ENCODE data around the gene GHRH. TPM values are rescaled to one million over a fixed set of nuclear protein-coding genes. Genes with fewer than 3 reads are reported as not detected.

GHRH gene
- total and polyA plus RNA-seq, 4 donors, result not detected

DNA sequence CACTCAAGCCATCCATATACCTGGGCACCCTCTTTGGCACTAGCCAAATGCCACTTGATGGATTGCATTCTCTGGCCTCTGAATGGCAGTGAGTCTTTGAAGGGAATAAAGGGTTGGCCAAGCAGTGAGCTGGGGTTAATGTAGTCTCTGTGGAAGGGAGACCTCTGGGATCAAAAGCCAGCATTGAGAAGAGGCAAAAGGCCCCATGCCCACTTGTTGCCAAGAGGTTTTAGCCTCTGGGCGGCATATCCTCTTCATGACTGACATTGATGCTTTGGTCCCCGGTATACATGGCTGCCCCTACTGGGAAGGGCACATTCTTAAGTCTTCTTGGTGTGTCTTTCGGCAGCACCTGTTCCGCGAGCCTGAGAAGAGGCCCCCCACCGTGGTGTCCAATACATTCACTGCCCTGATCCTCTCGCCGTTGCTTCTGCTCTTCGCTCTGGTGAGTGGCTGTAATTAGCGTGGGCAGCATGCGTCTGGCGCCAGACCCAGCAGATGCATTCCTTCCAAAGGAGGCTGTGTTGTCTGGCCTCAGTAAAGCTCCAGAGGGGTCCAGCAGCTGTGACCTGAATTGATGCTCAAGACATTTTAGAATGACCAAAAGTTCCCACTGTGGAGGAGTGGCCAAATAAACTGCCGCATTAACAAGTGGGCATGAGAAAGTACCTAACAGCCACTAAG, 29.5 kb downstream of the GHRH start:
- Histone ChIP-seq H3K9me3 (ENCODE audit: control insufficient read depth, low read length) (no peaks in the 10 kb centered on the region), H3K27me3 (ENCODE audit: control insufficient read depth in 1 of 2, insufficient read depth in 2 of 2, low read length in 1 of 2) (no peaks in the 10 kb centered on the region), H3K4me1 (ENCODE audit: control insufficient read depth in 1 of 2, insufficient read depth in 2 of 2, low read length in 2 of 2) (peaks cover 0 to 2% of the 10 kb centered on the region in 2 donors), H3K27ac (ENCODE audit: low read depth in 1 of 2, low read length in 2 of 2) (no peak overlapping the region), H3K36me3 (ENCODE audit: control insufficient read depth in 1 of 2, insufficient read depth in 2 of 2, low read length in 1 of 2) (peaks cover 11 to 21% of the 10 kb centered on the region in 2 donors), H3K4me3 (ENCODE audit: low read length in 2 of 2) (no peak overlapping the region)
- ATAC-seq (ENCODE audit: low FRiP score) (no peak), DNase-seq (no peak)
- intact Hi-C loops (cut with DNase I), result no loop called here
- 91 to 94% methylated on average over 13 of the region's 13 CpGs for WGBS, 2 donors

DNA sequence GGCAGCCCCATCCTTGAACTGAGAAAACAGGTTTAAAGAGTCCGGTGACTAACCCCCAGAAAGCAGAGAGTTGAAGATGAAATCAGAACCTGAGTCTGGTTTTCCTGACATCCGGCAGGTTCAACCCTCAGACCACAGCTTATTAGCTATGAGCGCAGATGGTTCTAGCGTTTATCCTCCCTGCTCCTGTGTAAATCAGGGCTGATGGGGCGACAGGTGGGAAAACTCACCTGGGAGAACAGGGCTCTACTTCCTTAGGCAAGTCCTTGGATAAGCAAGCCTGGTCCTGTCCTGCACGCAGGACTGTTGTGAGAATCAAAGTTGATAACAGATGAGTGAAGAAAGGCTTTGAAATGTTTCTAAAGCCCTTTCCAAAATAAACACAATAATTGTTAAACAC, 31.4 kb downstream of the GHRH start:
- no peak for DNase-seq
- Histone ChIP-seq H3K27ac (ENCODE audit: low read depth in 1 of 2, low read length in 2 of 2) (no peak overlapping the region), H3K36me3 (ENCODE audit: control insufficient read depth in 1 of 2, insufficient read depth in 2 of 2, low read length in 1 of 2) (peaks cover 8 to 18% of the 10 kb centered on the region in 2 donors), H3K27me3 (ENCODE audit: control insufficient read depth in 1 of 2, insufficient read depth in 2 of 2, low read length in 1 of 2) (no peaks in the 10 kb centered on the region), H3K4me1 (ENCODE audit: control insufficient read depth in 1 of 2, insufficient read depth in 2 of 2, low read length in 2 of 2) (peaks cover 0 to 2% of the 10 kb centered on the region in 2 donors), H3K4me3 (ENCODE audit: low read length in 2 of 2) (no peak overlapping the region), H3K9me3 (ENCODE audit: control insufficient read depth, low read length) (no peaks in the 10 kb centered on the region)
- no peak for ATAC-seq (ENCODE audit: low FRiP score)
- intact Hi-C loops (cut with DNase I), result no loop called here
- WGBS, 2 donors, result 90% methylated on average over 6 of the region's 6 CpGs

DNA sequence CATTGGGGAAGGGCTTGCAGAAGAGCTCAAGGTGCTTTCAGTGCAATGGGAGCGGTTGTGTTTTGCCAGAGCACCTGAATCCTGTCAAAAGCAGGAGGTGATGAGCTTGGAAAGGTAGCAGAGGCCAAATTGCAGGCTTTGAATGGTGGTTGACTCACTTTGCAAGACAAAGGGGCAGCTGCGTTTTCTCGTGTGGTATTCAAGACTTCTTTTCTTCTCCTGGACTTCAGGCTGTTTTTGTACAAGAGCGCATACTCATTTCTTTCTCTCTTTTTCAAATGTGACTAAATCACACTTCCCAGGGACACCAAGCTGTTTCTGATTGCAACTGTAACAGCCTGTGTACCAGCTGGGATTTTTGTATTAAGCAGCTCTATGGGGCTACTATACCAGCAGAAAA, 32.3 kb downstream of the GHRH start:
- Histone ChIP-seq H3K9me3 (ENCODE audit: control insufficient read depth, low read length) (no peaks in the 10 kb centered on the region), H3K27me3 (ENCODE audit: control insufficient read depth in 1 of 2, insufficient read depth in 2 of 2, low read length in 1 of 2) (no peaks in the 10 kb centered on the region), H3K4me1 (ENCODE audit: control insufficient read depth in 1 of 2, insufficient read depth in 2 of 2, low read length in 2 of 2) (peaks cover 0 to 2% of the 10 kb centered on the region in 2 donors), H3K36me3 (ENCODE audit: control insufficient read depth in 1 of 2, insufficient read depth in 2 of 2, low read length in 1 of 2) (peaks cover 3 to 20% of the 10 kb centered on the region in 2 donors), H3K27ac (ENCODE audit: low read depth in 1 of 2, low read length in 2 of 2) (no peak overlapping the region), H3K4me3 (ENCODE audit: low read length in 2 of 2) (no peak overlapping the region)
- ATAC-seq (ENCODE audit: low FRiP score) (no peak), DNase-seq (no peak)
- intact Hi-C loops (cut with DNase I), result no loop called here
- 51 to 62% methylated on average over 4 of the region's 4 CpGs for WGBS, 2 donors

DNA sequence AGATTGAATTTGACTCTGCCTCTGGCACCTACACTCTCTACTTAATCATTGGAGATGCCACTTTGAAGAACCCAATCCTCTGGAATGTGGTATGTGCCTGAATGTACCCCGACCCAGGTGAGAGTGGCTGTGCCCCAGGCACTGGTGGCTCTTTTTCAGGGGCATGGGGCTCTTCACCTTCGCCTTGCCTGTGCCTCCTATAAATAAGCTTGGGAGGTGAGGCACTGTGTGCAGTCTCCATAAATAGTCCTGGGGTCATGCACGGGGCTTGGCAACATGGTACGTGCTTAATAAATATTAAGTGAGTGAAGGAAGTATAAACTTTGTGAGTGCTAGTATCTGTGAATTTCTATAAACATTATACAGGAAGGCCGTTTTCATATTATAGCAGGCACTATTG, 33.0 kb downstream of the GHRH start:
- peaks cover 0 to 2% of the 10 kb centered on the region in 2 donors for H3K4me1 ChIP-seq (ENCODE audit: control insufficient read depth in 1 of 2, insufficient read depth in 2 of 2, low read length in 2 of 2)
- peaks cover 7 to 23% of the 10 kb centered on the region in 2 donors for H3K36me3 ChIP-seq (ENCODE audit: control insufficient read depth in 1 of 2, insufficient read depth in 2 of 2, low read length in 1 of 2)
- no peaks in the 10 kb centered on the region for H3K27me3 ChIP-seq (ENCODE audit: control insufficient read depth in 1 of 2, insufficient read depth in 2 of 2, low read length in 1 of 2)
- peak overlapping the region; percentile 15 to 42 for H3K27ac ChIP-seq (ENCODE audit: low read depth in 1 of 2, low read length in 2 of 2)
- ATAC-seq (ENCODE audit: low FRiP score), result no peak
- DNase-seq, result no peak
- no peak overlapping the region for H3K4me3 ChIP-seq (ENCODE audit: low read length in 2 of 2)
- WGBS, 2 donors, result 34 to 37% methylated on average over 5 of the region's 5 CpGs
- intact Hi-C loops (cut with DNase I), result no loop called here
- no peaks in the 10 kb centered on the region for H3K9me3 ChIP-seq (ENCODE audit: control insufficient read depth, low read length)

DNA sequence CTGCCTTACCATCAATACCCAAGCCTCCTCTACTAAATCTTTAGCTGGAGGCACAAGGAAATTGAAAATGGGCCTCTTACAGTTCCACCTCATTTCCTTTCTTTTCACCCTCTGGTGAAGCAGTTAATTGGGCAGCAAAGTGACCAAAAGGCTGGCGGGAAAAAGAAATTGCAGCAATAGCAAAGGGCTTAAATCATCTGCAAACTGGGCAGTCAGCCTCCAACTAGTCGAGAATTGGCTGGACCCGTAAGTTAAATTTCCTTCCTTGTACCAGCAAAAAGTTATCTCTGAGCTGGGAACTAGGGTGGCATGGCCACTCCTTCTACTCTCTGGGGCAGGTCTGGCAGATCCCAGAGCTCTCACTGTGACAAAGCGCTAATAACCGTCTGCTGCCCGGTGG, 33.5 kb downstream of the GHRH start:
- DNase-seq (peak in 1 of 2 donors; percentile 52), ATAC-seq (ENCODE audit: low FRiP score) (peak; percentile 49)
- 5 to 6% methylated on average over 6 of the region's 6 CpGs for WGBS, 2 donors
- Histone ChIP-seq H3K27me3 (ENCODE audit: control insufficient read depth in 1 of 2, insufficient read depth in 2 of 2, low read length in 1 of 2) (no peaks in the 10 kb centered on the region), H3K27ac (ENCODE audit: low read depth in 1 of 2, low read length in 2 of 2) (peak overlapping the region; percentile 44 to 73), H3K36me3 (ENCODE audit: control insufficient read depth in 1 of 2, insufficient read depth in 2 of 2, low read length in 1 of 2) (peaks cover 8 to 21% of the 10 kb centered on the region in 2 donors), H3K4me1 (ENCODE audit: control insufficient read depth in 1 of 2, insufficient read depth in 2 of 2, low read length in 2 of 2) (peaks cover 0 to 2% of the 10 kb centered on the region in 2 donors), H3K4me3 (ENCODE audit: low read length in 2 of 2) (no peak overlapping the region), H3K9me3 (ENCODE audit: control insufficient read depth, low read length) (no peaks in the 10 kb centered on the region)
- intact Hi-C loops (cut with DNase I), result no loop called here

DNA sequence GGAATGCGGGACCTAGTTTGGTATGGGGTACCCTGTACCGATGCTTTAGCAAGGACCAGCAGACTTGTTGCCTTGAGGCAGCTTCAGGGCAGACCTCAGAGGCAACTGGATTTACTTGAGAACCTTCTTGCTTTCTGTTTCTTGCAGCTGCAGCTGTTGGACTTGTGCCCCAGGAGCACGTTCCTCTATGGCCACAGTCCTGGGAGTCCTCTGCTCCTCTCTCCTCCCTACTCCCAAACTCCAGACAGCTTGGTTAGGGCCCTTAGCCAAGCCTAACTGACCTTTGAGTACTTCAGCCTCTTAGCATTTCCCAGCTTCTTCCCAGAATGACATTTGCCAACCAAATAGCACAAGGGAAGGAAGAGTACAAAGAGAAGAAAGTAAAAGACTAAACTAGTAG, 34.7 kb downstream of the GHRH start:
- WGBS, 2 donors, result 37 to 47% methylated on average over 3 of the region's 3 CpGs
- Histone ChIP-seq H3K36me3 (ENCODE audit: control insufficient read depth in 1 of 2, insufficient read depth in 2 of 2, low read length in 1 of 2) (peaks cover 6 to 18% of the 10 kb centered on the region in 2 donors), H3K27me3 (ENCODE audit: control insufficient read depth in 1 of 2, insufficient read depth in 2 of 2, low read length in 1 of 2) (no peaks in the 10 kb centered on the region), H3K4me1 (ENCODE audit: control insufficient read depth in 1 of 2, insufficient read depth in 2 of 2, low read length in 2 of 2) (peaks cover 0 to 2% of the 10 kb centered on the region in 2 donors), H3K9me3 (ENCODE audit: control insufficient read depth, low read length) (no peaks in the 10 kb centered on the region), H3K27ac (ENCODE audit: low read depth in 1 of 2, low read length in 2 of 2) (peak overlapping the region; percentile 44 to 64), H3K4me3 (ENCODE audit: low read length in 2 of 2) (no peak overlapping the region)
- intact Hi-C loops (cut with DNase I), result no loop called here
- peak in 1 of 2 donors; percentile 76 for DNase-seq
- ATAC-seq (ENCODE audit: low FRiP score), result peak; percentile 75

DNA sequence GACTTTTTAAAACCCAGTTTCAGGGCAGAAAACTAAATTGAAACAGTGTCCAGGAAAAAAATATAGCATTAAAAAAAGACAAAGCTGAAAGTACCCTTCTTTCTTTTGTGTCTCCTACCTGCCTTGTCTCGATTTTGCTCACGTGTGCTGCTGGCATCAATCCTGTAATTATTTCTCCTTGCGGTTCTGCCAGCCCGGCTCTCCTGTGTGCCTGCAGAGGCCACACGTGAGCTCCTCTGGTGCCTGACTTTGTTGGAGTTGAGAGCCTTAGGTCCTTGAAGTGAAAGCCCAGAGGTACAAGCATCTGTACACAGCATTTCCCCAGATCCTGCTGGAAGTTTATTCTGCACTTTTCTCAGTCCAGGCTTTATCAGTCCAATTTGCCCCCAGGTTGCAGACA, 36.5 kb downstream of the GHRH start:
- Histone ChIP-seq H3K36me3 (ENCODE audit: control insufficient read depth in 1 of 2, insufficient read depth in 2 of 2, low read length in 1 of 2) (peaks cover 6 to 15% of the 10 kb centered on the region in 2 donors), H3K27ac (ENCODE audit: low read depth in 1 of 2, low read length in 2 of 2) (no peak overlapping the region), H3K9me3 (ENCODE audit: control insufficient read depth, low read length) (no peaks in the 10 kb centered on the region), H3K27me3 (ENCODE audit: control insufficient read depth in 1 of 2, insufficient read depth in 2 of 2, low read length in 1 of 2) (no peaks in the 10 kb centered on the region), H3K4me3 (ENCODE audit: low read length in 2 of 2) (no peak overlapping the region), H3K4me1 (ENCODE audit: control insufficient read depth in 1 of 2, insufficient read depth in 2 of 2, low read length in 2 of 2) (peaks cover 2 to 4% of the 10 kb centered on the region in 2 donors)
- intact Hi-C loops (cut with DNase I), result no loop called here
- DNase-seq, result no peak
- ATAC-seq (ENCODE audit: low FRiP score), result no peak
- 16 to 35% methylated on average over 5 of the region's 5 CpGs for WGBS, 2 donors

DNA sequence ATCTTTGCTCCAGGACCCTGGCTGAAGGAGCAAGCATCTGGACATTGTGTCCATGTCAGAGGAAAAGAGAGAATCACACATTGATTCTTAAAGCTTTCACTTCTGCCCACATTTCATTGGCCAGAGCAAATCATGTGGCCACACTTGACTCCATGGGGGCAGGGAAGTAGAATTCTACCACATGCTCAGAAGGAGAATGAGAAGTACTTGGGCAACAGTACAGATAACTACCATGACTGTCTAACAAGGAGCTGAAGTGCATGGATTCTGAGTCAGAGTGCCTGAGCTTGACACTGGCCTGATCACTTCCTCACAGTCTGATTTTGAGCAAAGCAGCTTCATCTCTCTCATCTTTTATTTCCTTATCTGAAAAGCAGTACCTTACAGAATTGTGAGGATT, 38.6 kb downstream of the GHRH start:
- Histone ChIP-seq H3K27ac (ENCODE audit: low read depth in 1 of 2, low read length in 2 of 2) (no peak overlapping the region), H3K4me1 (ENCODE audit: control insufficient read depth in 1 of 2, insufficient read depth in 2 of 2, low read length in 2 of 2) (peaks cover 2 to 6% of the 10 kb centered on the region in 2 donors)
- intact Hi-C loops (cut with DNase I), result no loop called here

DNA sequence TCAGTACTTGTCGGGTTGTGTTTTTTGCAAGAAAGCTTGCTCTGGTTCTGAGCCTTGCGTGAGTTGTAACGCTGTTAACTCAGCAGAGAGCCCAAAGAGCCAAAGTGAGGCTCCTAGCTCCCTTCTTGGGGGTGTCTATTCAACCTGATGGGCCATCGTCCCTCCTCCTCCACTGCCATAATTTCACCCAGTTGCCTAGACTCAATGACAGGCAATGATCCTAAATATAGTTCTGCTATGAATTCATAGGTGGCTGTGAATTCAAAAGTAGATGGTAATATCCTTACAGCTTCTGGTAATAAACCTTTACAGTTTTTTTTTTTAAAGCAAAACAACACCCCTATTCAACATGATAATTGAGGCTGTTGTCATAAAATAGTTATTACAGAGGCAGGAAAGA, 39.5 kb downstream of the GHRH start:
- DNase-seq (no peak), ATAC-seq (ENCODE audit: low FRiP score) (no peak)
- no peaks in the 10 kb centered on the region for H3K9me3 ChIP-seq (ENCODE audit: control insufficient read depth, low read length)
- peaks cover 6 to 8% of the 10 kb centered on the region in 2 donors for H3K36me3 ChIP-seq (ENCODE audit: control insufficient read depth in 1 of 2, insufficient read depth in 2 of 2, low read length in 1 of 2)
- H3K4me3 ChIP-seq (ENCODE audit: low read length in 2 of 2), result no peak overlapping the region
- no peaks in the 10 kb centered on the region for H3K27me3 ChIP-seq (ENCODE audit: control insufficient read depth in 1 of 2, insufficient read depth in 2 of 2, low read length in 1 of 2)
- H3K27ac ChIP-seq (ENCODE audit: low read depth in 1 of 2, low read length in 2 of 2), result no peak overlapping the region
- H3K4me1 ChIP-seq (ENCODE audit: control insufficient read depth in 1 of 2, insufficient read depth in 2 of 2, low read length in 2 of 2), result peaks cover 2 to 4% of the 10 kb centered on the region in 2 donors
- 93 to 95% methylated on average over 4 of the region's 4 CpGs for WGBS, 2 donors
- intact Hi-C loops (cut with DNase I), result no loop called here

More for the DNA sequence above, 38.6 kb downstream of the GHRH start:
- H3K27me3 ChIP-seq (ENCODE audit: control insufficient read depth in 1 of 2, insufficient read depth in 2 of 2, low read length in 1 of 2), result no peaks in the 10 kb centered on the region
- H3K9me3 ChIP-seq (ENCODE audit: control insufficient read depth, low read length), result no peaks in the 10 kb centered on the region
- peaks cover 6 to 8% of the 10 kb centered on the region in 2 donors for H3K36me3 ChIP-seq (ENCODE audit: control insufficient read depth in 1 of 2, insufficient read depth in 2 of 2, low read length in 1 of 2)
- ATAC-seq (ENCODE audit: low FRiP score) (no peak), DNase-seq (no peak)
- no peak overlapping the region for H3K4me3 ChIP-seq (ENCODE audit: low read length in 2 of 2)

Measured in aorta (tissue), 5 donors.